ENCODE results near the gene COPB2.

DNA sequence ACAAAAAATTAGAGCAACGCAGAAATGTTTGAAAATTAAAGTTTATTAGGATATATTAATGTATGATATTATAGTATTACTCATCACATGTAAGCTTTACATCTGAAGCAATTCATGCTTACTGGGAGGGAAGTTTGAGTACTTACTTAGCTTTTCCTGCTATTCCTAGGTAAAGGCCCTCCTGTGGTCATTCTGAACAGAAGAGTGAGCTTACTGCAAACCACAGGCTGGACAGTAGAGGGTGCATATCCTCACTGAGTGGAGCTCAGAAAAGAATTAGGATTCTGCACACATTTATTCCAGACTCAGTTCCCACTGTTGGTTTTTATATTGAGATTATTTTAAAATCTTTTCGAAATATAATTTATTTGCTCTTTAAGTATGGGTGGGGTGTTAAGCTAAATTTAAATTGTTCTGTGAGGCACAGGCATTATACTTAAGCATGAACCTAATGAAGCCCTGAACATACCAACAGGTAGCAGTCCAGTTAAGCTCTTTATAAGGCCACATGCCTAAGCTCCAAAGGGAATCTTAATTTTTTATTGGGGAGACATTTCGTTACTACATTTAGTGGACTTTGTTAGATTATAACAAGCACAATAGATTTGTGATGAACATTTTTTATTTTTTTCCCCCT is 35.4 kb downstream of the COPB2 start:
- TF ChIP-seq, protein P1, sequence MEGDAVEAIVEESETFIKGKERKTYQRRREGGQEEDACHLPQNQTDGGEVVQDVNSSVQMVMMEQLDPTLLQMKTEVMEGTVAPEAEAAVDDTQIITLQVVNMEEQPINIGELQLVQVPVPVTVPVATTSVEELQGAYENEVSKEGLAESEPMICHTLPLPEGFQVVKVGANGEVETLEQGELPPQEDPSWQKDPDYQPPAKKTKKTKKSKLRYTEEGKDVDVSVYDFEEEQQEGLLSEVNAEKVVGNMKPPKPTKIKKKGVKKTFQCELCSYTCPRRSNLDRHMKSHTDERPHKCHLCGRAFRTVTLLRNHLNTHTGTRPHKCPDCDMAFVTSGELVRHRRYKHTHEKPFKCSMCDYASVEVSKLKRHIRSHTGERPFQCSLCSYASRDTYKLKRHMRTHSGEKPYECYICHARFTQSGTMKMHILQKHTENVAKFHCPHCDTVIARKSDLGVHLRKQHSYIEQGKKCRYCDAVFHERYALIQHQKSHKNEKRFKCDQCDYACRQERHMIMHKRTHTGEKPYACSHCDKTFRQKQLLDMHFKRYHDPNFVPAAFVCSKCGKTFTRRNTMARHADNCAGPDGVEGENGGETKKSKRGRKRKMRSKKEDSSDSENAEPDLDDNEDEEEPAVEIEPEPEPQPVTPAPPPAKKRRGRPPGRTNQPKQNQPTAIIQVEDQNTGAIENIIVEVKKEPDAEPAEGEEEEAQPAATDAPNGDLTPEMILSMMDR (IDR thresholded peaks at IDR 0.05), result peak in 1 of 2 donors; percentile 32
- TF ChIP-seq POLR2A (IDR thresholded peaks at IDR 0.05) (no peak), EP300 (IDR thresholded peaks at IDR 0.05) (no peak), POLR2AphosphoS5 (IDR thresholded peaks at IDR 0.05) (no peak)
